SK-N-SH (cell line): ENCODE results near the gene GLRB. TPM values are rescaled to one million over a fixed set of nuclear protein-coding genes. Genes with fewer than 3 reads are reported as not detected.

Source experiments
- CTCF ChIA-PET: fragments of 300-600, 350-600 bp; formaldehyde crosslinking; extraction: SDS; loops from one replicate; lab custom pipeline; 2021; lab: Yijun Ruan, JAX
- POLR2A ChIA-PET: fragments of 350-600 bp; sonication (Branson Sonifier 250); formaldehyde crosslinking; extraction: SDS; loops from one replicate; lab custom pipeline; 2020; ENCODE audit warnings: antibody characterized with exemption, inconsistent platforms; lab: Yijun Ruan, JAX
- DNase-seq: peaks from one replicate; pipeline ENCODE4 v3.0.0; 2012
- H2AFZ ChIP-seq: fragments of 200-600 bp; sonication (generic); 2 replicates; pipeline ENCODE4 v1.8.1; 2016; ENCODE audit warnings: antibody characterized with exemption, mild to moderate bottlenecking, low read depth
- H3F3A ChIP-seq: fragments of 200-600 bp; sonication (generic); replicated peaks from 2 replicates; pipeline ENCODE3; 2016; ENCODE audit warnings: antibody characterized with exemption, mild to moderate bottlenecking; ENCODE audit not compliant: insufficient read depth
- H3K27ac ChIP-seq, 2 experiments: fragments of 200-500 bp in 1 of 2; fragments of 200-600 bp in 1 of 2; sonication (Bioruptor generic) in 1 of 2; sonication (generic), shearing (Covaris generic) in 1 of 2; 2 replicates each; pipeline versions ENCODE4 v1.5.1 to v1.6.1; 2014 to 2016; ENCODE audit warnings: low read depth in 2 of 2, inconsistent platforms in 1 of 2, low read length in 1 of 2, mild to moderate bottlenecking in 1 of 2, mixed read lengths in 1 of 2
- H3K27me3 ChIP-seq: fragments of 200-600 bp; sonication (generic), shearing (Covaris generic); 2 replicates; pipeline ENCODE4 v1.6.1; 2016; ENCODE audit warnings: mixed run types; ENCODE audit not compliant: insufficient read depth
- H3K36me3 ChIP-seq, 2 experiments: fragments of 200-500 bp in 1 of 2; fragments of 200-600 bp in 1 of 2; sonication (Bioruptor generic) in 1 of 2; sonication (generic) in 1 of 2; replicated peaks in 1 of 2; 2 replicates each; pipeline versions ENCODE3 to v1.5.1; 2014 to 2016; ENCODE audit warnings: low read length in 1 of 2, mild to moderate bottlenecking in 1 of 2; ENCODE audit not compliant: insufficient read depth in 2 of 2, control insufficient read depth in 1 of 2
- H3K4me1 ChIP-seq, 2 experiments: fragments of 200-500 bp in 1 of 2; fragments of 200-600 bp in 1 of 2; sonication (Bioruptor generic) in 1 of 2; sonication (generic), shearing (Covaris generic) in 1 of 2; 2 replicates each; pipeline versions ENCODE4 v1.5.1 to v1.6.1; 2014 to 2016; ENCODE audit warnings: low read depth in 1 of 2, low read length in 1 of 2, mixed run types in 1 of 2; ENCODE audit not compliant: insufficient read depth in 2 of 2, control insufficient read depth in 1 of 2
- H3K4me2 ChIP-seq: fragments of 200-600 bp; sonication (generic), shearing (Covaris generic); 2 replicates; pipeline ENCODE4 v1.6.1; 2017; ENCODE audit warnings: mixed run types
- H3K4me3 ChIP-seq, 2 experiments: fragments of 200-500 bp in 1 of 2; fragments of 200-600 bp in 1 of 2; sonication (Bioruptor generic) in 1 of 2; sonication (generic), shearing (Covaris generic) in 1 of 2; 2 replicates each; pipeline versions ENCODE4 v1.5.1 to v1.8.1; 2014 to 2016; ENCODE audit warnings: low read depth in 2 of 2, inconsistent platforms in 1 of 2, low read length in 1 of 2, mild to moderate bottlenecking in 1 of 2, mixed read lengths in 1 of 2, moderate library complexity in 1 of 2
- H3K79me2 ChIP-seq: fragments of 200-600 bp; sonication (generic); 2 replicates; pipeline ENCODE4 v1.8.1; 2017; ENCODE audit warnings: mild to moderate bottlenecking; ENCODE audit not compliant: insufficient read depth
- H3K9ac ChIP-seq: fragments of 200-600 bp; sonication (generic); 2 replicates; pipeline ENCODE4 v1.6.1; 2017; ENCODE audit warnings: mixed run types
- H3K9me2 ChIP-seq: fragments of 200-600 bp; sonication (generic); 2 replicates; pipeline ENCODE4 v1.6.1; 2017; ENCODE audit warnings: mixed run types
- H3K9me3 ChIP-seq: fragments of 200-600 bp; sonication (generic); 2 replicates; pipeline ENCODE4 v1.6.1; 2017; ENCODE audit warnings: mixed run types, mild to moderate bottlenecking, moderate library complexity
- H4K20me1 ChIP-seq: fragments of 200-600 bp; sonication (generic); 2 replicates; pipeline ENCODE4 v1.6.1; 2017; ENCODE audit warnings: mild to moderate bottlenecking, mixed run types; ENCODE audit not compliant: insufficient read depth
- CHD2 ChIP-seq: fragments of 150-350 bp; IDR thresholded peaks from 2 replicates; pipeline ENCODE4 v1.6.1; 2018; ENCODE audit warnings: low read length; ENCODE audit not compliant: partially characterized antibody
- CTCF ChIP-seq: fragments of 200-600 bp; sonication (generic); IDR thresholded peaks from 2 replicates; pipeline ENCODE4 v1.6.1; 2017; ENCODE audit warnings: antibody characterized with exemption, mild to moderate bottlenecking, moderate library complexity
- ELF1 ChIP-seq: IDR thresholded peaks from 2 replicates; pipeline ENCODE4 v1.4.0; 2012
- NFIC ChIP-seq: IDR thresholded peaks from 2 replicates; pipeline ENCODE4 v1.4.0; 2012; ENCODE audit warnings: borderline replicate concordance
- REST ChIP-seq: IDR thresholded peaks from 2 replicates; pipeline ENCODE4 v1.6.1; 2012; ENCODE audit warnings: mild to moderate bottlenecking, low read depth, low read length, moderate library complexity
- TAF1 ChIP-seq: IDR thresholded peaks from 2 replicates; pipeline ENCODE4 v1.6.1; 2012; ENCODE audit warnings: low read depth, mild to moderate bottlenecking, low read length, moderate library complexity, borderline replicate concordance
- WGBS: methylation state at CpG from one replicate; pipeline ENCODE4 v1.1.6; 2017; ENCODE audit warnings: low lambda C conversion rate; 5-methylcytosine and 5-hydroxymethylcytosine counted together
- polyA plus RNA-seq, 3 experiments: library from polyadenylated mRNA; depleted of rRNA; stranded (reverse); fragments of >200 nt; gene quantifications; 2 replicates each; pipeline ENCODE4 v1.2.3, GENCODE V29; 2012

Gene GLRB
- polyA plus RNA-seq, 1 of the 3 experiments (the other 2 are of a cell fraction): 7.6 TPM

DNA sequence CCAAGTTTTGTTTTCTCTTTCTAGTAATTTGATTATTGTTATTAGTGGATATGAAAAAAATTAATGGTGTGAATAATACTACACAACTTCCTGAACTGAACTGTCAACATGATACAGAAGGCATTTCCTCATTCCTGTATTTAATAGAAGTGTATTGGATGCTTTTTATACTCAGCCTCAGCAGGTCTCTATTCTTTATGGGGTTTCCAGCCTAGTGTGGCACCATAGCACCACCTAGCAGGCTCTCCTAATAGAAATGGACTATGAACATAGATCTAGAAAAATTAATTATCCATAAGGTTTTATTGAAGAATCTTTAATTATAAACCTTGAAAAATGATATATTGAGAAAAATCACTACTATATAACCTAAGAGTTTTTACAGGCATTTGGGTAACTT is 52.4 kb downstream of the GLRB start (continued):
- TF ChIP-seq TAF1: no peak

DNA sequence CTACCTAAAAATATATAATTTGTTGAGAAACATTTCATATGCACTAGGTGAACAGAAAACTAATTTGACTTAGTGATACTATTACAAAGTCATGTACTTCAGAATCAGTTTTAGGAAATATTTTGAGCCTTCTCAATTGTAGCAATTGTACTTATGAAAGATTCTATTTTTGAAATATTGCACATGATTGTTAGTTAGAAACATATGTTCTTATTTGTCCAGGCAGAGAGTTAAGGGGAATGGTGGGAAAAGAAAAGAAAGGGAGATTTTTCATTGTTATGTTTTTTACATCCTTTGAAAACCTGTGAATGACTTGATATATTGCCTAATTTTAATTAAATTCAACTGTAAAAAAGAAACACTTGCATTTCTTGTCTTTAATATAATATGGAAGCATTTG is 66.0 kb downstream of the GLRB start:
- no peaks in the 10 kb centered on the region for H4K20me1 ChIP-seq
- no peak overlapping the region for H3K4me2 ChIP-seq
- H3K27ac ChIP-seq: no peak overlapping the region
- CTCF ChIA-PET: interaction anchor here (1.5 kb wide), 1 partner anchor 10 kb away, joined by 4 read pairs; no protein-coding TSS in a partner anchor
- H2AFZ ChIP-seq: no peak overlapping the region
- DNase-seq: no peak
- no peak overlapping the region for H3K4me3 ChIP-seq
- no peaks in the 10 kb centered on the region; a peak in 1 of 4 replicates for H3K4me1 ChIP-seq
- H3K79me2 ChIP-seq: no peaks in the 10 kb centered on the region
- TF ChIP-seq ELF1: no peak
- no peak for TF ChIP-seq CTCF
- TF ChIP-seq, all 33 proteins: peak for 0
- Histone ChIP-seq H3K9me2 (no peaks in the 10 kb centered on the region), H3K27me3 (no peaks in the 10 kb centered on the region), H3K9ac (no peak overlapping the region), H3K9me3 (no peaks in the 10 kb centered on the region), H3K36me3 (peaks cover 3 to 6% of the 10 kb centered on the region in 2 experiments), H3F3A (no peaks in the 10 kb centered on the region)
- POLR2A ChIA-PET: no interaction called here

GRCh38 chr4:157143369-157143768 is 67.4 kb downstream of the GLRB start:
- H3K27me3 ChIP-seq: no peaks in the 10 kb centered on the region
- no peaks in the 10 kb centered on the region for H3K9me3 ChIP-seq
- peaks cover 3 to 6% of the 10 kb centered on the region in 2 experiments for H3K36me3 ChIP-seq
- no peak overlapping the region for H3K27ac ChIP-seq
- no peak for TF ChIP-seq CHD2
- TF ChIP-seq REST: no peak
- TF ChIP-seq NFIC: no peak
- no peaks in the 10 kb centered on the region for H3K79me2 ChIP-seq
- H3F3A ChIP-seq: no peaks in the 10 kb centered on the region
- no peak overlapping the region for H2AFZ ChIP-seq
- ChIA-PET POLR2A (no interaction called here), CTCF (no interaction called here)
- H3K4me3 ChIP-seq: no peak overlapping the region
- 86% methylated on average over 4 of the region's 4 CpGs for WGBS
- H4K20me1 ChIP-seq: no peaks in the 10 kb centered on the region
- H3K4me2 ChIP-seq: no peak overlapping the region
- no peak for DNase-seq
- H3K9ac ChIP-seq: no peak overlapping the region
- H3K4me1 ChIP-seq: no peaks in the 10 kb centered on the region; a peak in 1 of 4 replicates
- H3K9me2 ChIP-seq: no peaks in the 10 kb centered on the region
